ENCODE measurements around the gene TNK2. TPM values are rescaled to one million over a fixed set of nuclear protein-coding genes. Genes with fewer than 3 reads are reported as not detected.

TNK2 gene
- total and polyA plus RNA-seq, 2 of the 8 experiments (the other 6 are each of a cell fraction or from before 2014, with no cell fraction given): 10.4 to 33.9 TPM

DNA sequence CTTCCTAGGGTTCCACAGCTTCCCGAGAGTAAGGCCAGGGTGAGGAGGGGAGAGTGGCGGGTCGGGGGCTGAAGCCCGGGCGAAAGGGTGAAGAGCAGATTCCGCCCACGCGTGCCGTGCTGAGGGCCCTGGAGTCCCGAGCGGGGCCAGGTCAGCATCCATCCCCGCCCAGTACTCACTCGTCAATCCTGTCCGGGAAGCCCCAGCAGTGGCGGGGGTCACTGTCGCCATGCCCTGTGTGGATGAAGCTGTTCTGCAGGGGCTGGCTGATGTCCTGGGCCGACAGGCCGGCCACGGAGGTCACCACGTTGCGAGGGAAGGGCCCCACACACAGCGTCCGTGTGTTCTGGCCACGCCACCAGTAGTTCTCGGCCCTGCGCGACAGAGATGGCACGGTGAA is 36.3 kb downstream of the TNK2 start:
- Histone ChIP-seq H2BK12ac (ENCODE audit: low read depth, low read length) (no peak overlapping the region), H3K79me2 (ENCODE audit: control insufficient read depth in 1 of 2, insufficient read depth in 2 of 2, low read length in 2 of 2) (no peaks in the 10 kb centered on the region), H3K23ac (ENCODE audit: insufficient read length) (no peak overlapping the region), H2AK5ac (ENCODE audit: low read depth, low read length) (no peak overlapping the region), H3K36me3 (ENCODE audit: control insufficient read depth in 2 of 4, insufficient read depth in 4 of 4, low read length in 3 of 4) (peaks cover 0 to 17% (median 0%) of the 10 kb centered on the region in 4 experiments; a peak in 2 of 8 replicates), H3K4me1 (replicated peaks in 1 of 4; ENCODE audit: control insufficient read depth in 3 of 4, insufficient read depth in 4 of 4, low read length in 3 of 4) (no peaks in the 10 kb centered on the region; a peak in 1 of 7 replicates), H3K4me2 (ENCODE audit: insufficient read depth in 1 of 2, low read depth in 2 of 2, low read length in 2 of 2) (no peak overlapping the region), H2BK5ac (ENCODE audit: low read depth, low read length) (no peak overlapping the region), H2BK20ac (ENCODE audit: low read length) (no peak overlapping the region), H3K27me3 (replicated peaks in 1 of 4; ENCODE audit: control insufficient read depth in 3 of 4, extremely low read depth in 1 of 4, insufficient read depth in 3 of 4, low read length in 3 of 4) (no peaks in the 10 kb centered on the region), H3K18ac (ENCODE audit: extremely low read depth, low read length) (no peak overlapping the region), H3K14ac (ENCODE audit: insufficient read length) (no peak overlapping the region), H4K91ac (replicated peaks; ENCODE audit: insufficient read length, low read length) (no peak overlapping the region), H2AFZ (ENCODE audit: low read length) (no peak overlapping the region), H3K56ac (replicated peaks; ENCODE audit: insufficient read length, low read depth, low read length) (no peak overlapping the region), H3K79me1 (ENCODE audit: low read depth, low read length) (no peaks in the 10 kb centered on the region), H4K5ac (ENCODE audit: insufficient read length, low read depth, low read length) (no peak overlapping the region), H3K4ac (replicated peaks; ENCODE audit: insufficient read length, low read depth, low read length) (no peak overlapping the region), H3K23me2 (ENCODE audit: low read depth, low read length) (no peaks in the 10 kb centered on the region), H2BK15ac (ENCODE audit: low read length) (no peak overlapping the region), H4K20me1 (replicated peaks in 1 of 2; ENCODE audit: control insufficient read depth in 1 of 2, insufficient read depth in 2 of 2, low read length in 2 of 2) (peaks cover 0 to 9% of the 10 kb centered on the region in 2 experiments), H2BK120ac (replicated peaks; ENCODE audit: low read depth, low read length) (no peak overlapping the region), H3K9me3 (ENCODE audit: insufficient read depth in 2 of 2, low read depth in 1 of 2, low read length in 1 of 2) (no peaks in the 10 kb centered on the region), H3K9ac (replicated peaks in 1 of 4; ENCODE audit: extremely low read depth in 1 of 4, low read depth in 3 of 4, low read length in 3 of 4) (no peak overlapping the region), H3K4me3 (ENCODE audit: extremely low read depth in 1 of 4, insufficient read depth in 2 of 4, low read depth in 3 of 4, low read length in 4 of 4) (no peak overlapping the region), H4K8ac (ENCODE audit: extremely low read depth, insufficient read depth, low read length) (no peak overlapping the region; the same call in 1 of the 2 replicates), H3K27ac (ENCODE audit: low read depth, low read length) (no peak overlapping the region)
- POLR2A ChIA-PET (ENCODE audit: partially characterized antibody): no interaction called here
- WGBS, 2 experiments (ENCODE audit: extremely low coverage in 1 of 2, insufficient coverage in 1 of 2, insufficient read length in 1 of 2, insufficient replicate concordance in 2 of 2, low coverage in 1 of 2, low lambda C conversion rate in 2 of 2, missing lambda C conversion rate in 1 of 2): 93% methylated on average over 23 of the region's 28 CpGs; no CpG with 5 or more reads in 1 of the 2 experiments
- DNase-seq (ENCODE audit: low read depth in 1 of 2, low spot score in 2 of 2) (no peak), FAIRE-seq (no peak)
- CTCF ChIA-PET (ENCODE audit: partially characterized antibody): interaction anchor here (0.6 to 8.8 kb wide), 6 partner anchors 9 to 435 kb away, joined by 3 to 95 read pairs (median 10); no protein-coding TSS in a partner anchor
- TF ChIP-seq CREB1 (IDR thresholded peaks at IDR 0.05) (no peak), RAD21 (IDR thresholded peaks at IDR 0.05 in 1 of 2, conservative IDR thresholded peaks at IDR 0.05 in 1 of 2; ENCODE audit: low read depth in 2 of 2, low read length in 2 of 2) (no peak), SIN3A (conservative IDR thresholded peaks at IDR 0.05 in 1 of 2, IDR thresholded peaks at IDR 0.05 in 1 of 2; ENCODE audit: low read depth in 1 of 2, low read length in 2 of 2) (no peak)
